ENCODE measurements around the gene WNT2B.

WNT2B gene

DNA sequence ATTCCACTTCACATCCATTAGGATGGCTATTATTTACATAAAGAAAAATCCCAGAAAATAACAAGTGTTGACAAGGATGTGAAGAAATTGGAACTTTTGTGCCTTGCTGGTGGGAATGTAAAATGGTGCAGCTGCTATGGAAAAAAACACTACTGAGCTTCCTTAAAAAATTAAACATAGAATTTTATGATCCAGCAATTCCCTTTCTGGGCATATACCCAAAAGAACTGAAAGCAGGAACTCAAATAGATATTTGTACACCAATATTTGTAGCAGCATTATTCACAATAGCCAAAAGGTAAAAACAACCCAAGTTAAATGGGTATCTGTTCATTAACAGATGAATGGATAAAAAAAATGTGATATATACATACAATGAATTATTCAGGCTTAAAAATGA, 45.6 kb downstream of the WNT2B start:
- H3K4me1 ChIP-seq (ENCODE audit: control insufficient read depth in 1 of 2, insufficient read depth in 2 of 2, low read length in 2 of 2) = no peaks in the 10 kb centered on the region
- H3K9me3 ChIP-seq (ENCODE audit: control insufficient read depth in 1 of 2, low read length in 2 of 2) = no peaks in the 10 kb centered on the region
- no peak overlapping the region for H3K9ac ChIP-seq (ENCODE audit: low read depth in 1 of 2, low read length in 2 of 2)
- no peak overlapping the region for H3K27ac ChIP-seq (ENCODE audit: low read depth, low read length)
- H3K27me3 ChIP-seq (ENCODE audit: control insufficient read depth in 1 of 2, insufficient read depth in 2 of 2, low read length in 2 of 2) = no peaks in the 10 kb centered on the region
- H3K36me3 ChIP-seq (ENCODE audit: control insufficient read depth in 1 of 2, insufficient read depth in 2 of 2, low read length in 2 of 2) = peaks cover 4 to 7% of the 10 kb centered on the region in 2 donors
- no peak overlapping the region for H3K4me3 ChIP-seq (ENCODE audit: low read depth in 1 of 2, low read length in 2 of 2)

DNA sequence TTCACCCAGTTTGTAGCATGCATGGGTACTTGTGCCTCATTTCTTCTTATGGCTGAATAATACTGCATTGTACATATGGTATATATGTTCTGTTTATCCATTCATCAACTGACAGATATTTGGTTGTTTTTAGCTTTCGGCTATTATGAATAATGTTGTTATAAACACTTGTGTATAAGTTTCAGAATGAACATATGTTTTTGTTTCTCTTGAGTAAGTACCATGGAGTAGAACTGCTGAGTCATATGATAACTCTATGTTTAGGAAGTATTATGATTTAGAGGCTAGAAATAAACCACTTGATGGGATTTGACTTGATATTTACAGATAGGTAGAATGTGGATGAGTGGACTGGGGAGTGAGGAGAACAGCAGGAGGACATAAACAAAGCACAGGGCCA, 48.6 kb downstream of the WNT2B start:
- no peak overlapping the region for H3K9ac ChIP-seq (ENCODE audit: low read depth in 1 of 2, low read length in 2 of 2)
- H3K4me3 ChIP-seq (ENCODE audit: low read depth in 1 of 2, low read length in 2 of 2) = no peak overlapping the region
- no peak overlapping the region for H3K27ac ChIP-seq (ENCODE audit: low read depth, low read length)
- H3K9me3 ChIP-seq (ENCODE audit: control insufficient read depth in 1 of 2, low read length in 2 of 2) = no peaks in the 10 kb centered on the region
- H3K27me3 ChIP-seq (ENCODE audit: control insufficient read depth in 1 of 2, insufficient read depth in 2 of 2, low read length in 2 of 2) = no peaks in the 10 kb centered on the region
- H3K36me3 ChIP-seq (ENCODE audit: control insufficient read depth in 1 of 2, insufficient read depth in 2 of 2, low read length in 2 of 2) = peaks cover 3 to 4% of the 10 kb centered on the region in 2 donors
- no peaks in the 10 kb centered on the region for H3K4me1 ChIP-seq (ENCODE audit: control insufficient read depth in 1 of 2, insufficient read depth in 2 of 2, low read length in 2 of 2)

DNA sequence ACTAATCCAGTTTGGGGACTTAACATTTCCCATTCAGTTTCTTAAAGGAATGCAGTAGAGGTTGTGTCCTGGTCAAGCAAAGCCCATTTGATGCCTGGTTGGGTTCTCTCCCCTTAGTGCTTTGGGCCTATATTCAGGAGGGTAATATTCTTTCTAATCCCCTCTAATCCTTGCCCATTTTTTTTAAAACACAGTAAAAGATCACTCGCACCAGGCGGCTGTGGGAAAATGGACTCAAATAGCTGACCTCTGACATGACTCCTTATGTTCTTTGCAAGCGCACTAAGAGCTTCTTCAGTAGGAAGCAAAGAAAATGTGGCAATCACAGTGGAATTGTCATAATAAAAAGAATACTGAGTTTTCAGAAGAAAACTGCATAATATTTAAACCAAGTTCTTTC, 49.9 kb downstream of the WNT2B start:
- Histone ChIP-seq H3K4me3 (ENCODE audit: low read depth in 1 of 2, low read length in 2 of 2) (no peak overlapping the region), H3K9ac (ENCODE audit: low read depth in 1 of 2, low read length in 2 of 2) (no peak overlapping the region), H3K27ac (ENCODE audit: low read depth, low read length) (no peak overlapping the region), H3K9me3 (ENCODE audit: control insufficient read depth in 1 of 2, low read length in 2 of 2) (no peaks in the 10 kb centered on the region), H3K27me3 (ENCODE audit: control insufficient read depth in 1 of 2, insufficient read depth in 2 of 2, low read length in 2 of 2) (no peaks in the 10 kb centered on the region), H3K4me1 (ENCODE audit: control insufficient read depth in 1 of 2, insufficient read depth in 2 of 2, low read length in 2 of 2) (no peaks in the 10 kb centered on the region), H3K36me3 (ENCODE audit: control insufficient read depth in 1 of 2, insufficient read depth in 2 of 2, low read length in 2 of 2) (peaks cover 3 to 4% of the 10 kb centered on the region in 2 donors)

DNA sequence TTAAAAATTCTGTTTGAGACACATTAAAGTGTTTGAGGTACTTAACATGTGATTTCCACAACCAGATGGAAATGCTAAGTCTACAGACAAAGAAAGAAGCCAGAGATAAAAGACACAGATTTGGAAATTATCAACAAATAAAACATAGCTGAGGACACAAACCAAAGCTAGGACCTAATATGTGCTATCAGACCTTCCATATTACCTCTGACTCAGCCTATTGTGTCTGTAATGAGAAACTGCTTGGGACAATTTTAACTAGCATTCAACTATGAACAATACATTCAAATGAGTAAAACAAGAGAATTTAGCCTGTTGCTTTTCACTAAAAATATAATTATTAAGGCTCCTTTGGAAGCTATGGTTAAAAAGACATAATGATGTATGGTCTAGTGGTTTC, 54.6 kb downstream of the WNT2B start:
- no peaks in the 10 kb centered on the region for H3K9me3 ChIP-seq (ENCODE audit: control insufficient read depth in 1 of 2, low read length in 2 of 2)
- no peak overlapping the region for H3K4me3 ChIP-seq (ENCODE audit: low read depth in 1 of 2, low read length in 2 of 2)
- H3K27ac ChIP-seq (ENCODE audit: low read depth, low read length) = no peak overlapping the region
- no peaks in the 10 kb centered on the region for H3K4me1 ChIP-seq (ENCODE audit: control insufficient read depth in 1 of 2, insufficient read depth in 2 of 2, low read length in 2 of 2)
- no peak overlapping the region for H3K9ac ChIP-seq (ENCODE audit: low read depth in 1 of 2, low read length in 2 of 2)
- no peaks in the 10 kb centered on the region for H3K27me3 ChIP-seq (ENCODE audit: control insufficient read depth in 1 of 2, insufficient read depth in 2 of 2, low read length in 2 of 2)
- peaks cover 3 to 8% of the 10 kb centered on the region in 2 donors for H3K36me3 ChIP-seq (ENCODE audit: control insufficient read depth in 1 of 2, insufficient read depth in 2 of 2, low read length in 2 of 2)

DNA sequence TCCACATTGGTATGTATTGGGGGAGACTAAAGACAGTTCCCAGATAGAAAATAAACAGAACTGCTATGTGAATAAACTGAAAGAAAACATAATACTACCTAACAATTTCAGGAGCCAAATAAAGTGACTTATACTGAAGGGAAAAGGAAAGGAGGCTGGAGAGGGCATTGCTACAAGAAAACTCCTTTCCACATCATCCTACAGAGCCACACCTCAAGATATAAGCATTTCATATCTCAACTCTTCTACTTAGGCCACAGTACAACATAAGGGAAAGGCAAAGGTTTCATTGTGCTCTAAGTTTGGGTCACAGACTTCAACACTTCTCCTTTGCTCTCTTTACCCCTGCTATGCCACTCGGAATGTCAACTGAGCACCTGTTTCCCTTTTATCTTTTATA, 55.3 kb downstream of the WNT2B start:
- Histone ChIP-seq H3K27ac (ENCODE audit: low read depth, low read length) (no peak overlapping the region), H3K4me1 (ENCODE audit: control insufficient read depth in 1 of 2, insufficient read depth in 2 of 2, low read length in 2 of 2) (no peaks in the 10 kb centered on the region), H3K27me3 (ENCODE audit: control insufficient read depth in 1 of 2, insufficient read depth in 2 of 2, low read length in 2 of 2) (no peaks in the 10 kb centered on the region), H3K9me3 (ENCODE audit: control insufficient read depth in 1 of 2, low read length in 2 of 2) (no peaks in the 10 kb centered on the region), H3K9ac (ENCODE audit: low read depth in 1 of 2, low read length in 2 of 2) (no peak overlapping the region), H3K36me3 (ENCODE audit: control insufficient read depth in 1 of 2, insufficient read depth in 2 of 2, low read length in 2 of 2) (peaks cover 0 to 4% of the 10 kb centered on the region in 2 donors), H3K4me3 (ENCODE audit: low read depth in 1 of 2, low read length in 2 of 2) (no peak overlapping the region)

DNA sequence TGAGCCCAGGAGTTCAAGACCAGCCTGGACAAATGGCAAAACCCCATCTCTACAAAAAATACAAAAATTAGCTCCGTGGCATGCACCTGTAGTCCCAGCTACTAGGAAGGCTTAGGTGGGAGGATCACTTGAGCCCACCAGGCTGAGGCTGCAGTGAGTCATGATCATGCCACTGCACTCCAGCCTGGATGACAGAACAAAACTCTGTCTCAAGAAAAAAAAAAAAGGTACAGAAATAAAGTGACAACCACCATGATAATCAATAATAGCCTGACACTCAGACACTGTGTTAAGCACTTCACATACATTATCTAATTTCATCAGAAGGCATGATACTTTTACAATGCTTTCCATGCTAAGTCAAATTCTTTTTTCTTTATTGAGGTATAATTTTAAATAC, 57.0 kb downstream of the WNT2B start:
- no peak overlapping the region for H3K4me3 ChIP-seq (ENCODE audit: low read depth in 1 of 2, low read length in 2 of 2)
- no peak overlapping the region for H3K9ac ChIP-seq (ENCODE audit: low read depth in 1 of 2, low read length in 2 of 2)
- peaks cover 0 to 4% of the 10 kb centered on the region in 2 donors for H3K36me3 ChIP-seq (ENCODE audit: control insufficient read depth in 1 of 2, insufficient read depth in 2 of 2, low read length in 2 of 2)
- H3K27ac ChIP-seq (ENCODE audit: low read depth, low read length) = no peak overlapping the region
- H3K27me3 ChIP-seq (ENCODE audit: control insufficient read depth in 1 of 2, insufficient read depth in 2 of 2, low read length in 2 of 2) = no peaks in the 10 kb centered on the region
- no peaks in the 10 kb centered on the region for H3K9me3 ChIP-seq (ENCODE audit: control insufficient read depth in 1 of 2, low read length in 2 of 2)
- H3K4me1 ChIP-seq (ENCODE audit: control insufficient read depth in 1 of 2, insufficient read depth in 2 of 2, low read length in 2 of 2) = no peaks in the 10 kb centered on the region

DNA sequence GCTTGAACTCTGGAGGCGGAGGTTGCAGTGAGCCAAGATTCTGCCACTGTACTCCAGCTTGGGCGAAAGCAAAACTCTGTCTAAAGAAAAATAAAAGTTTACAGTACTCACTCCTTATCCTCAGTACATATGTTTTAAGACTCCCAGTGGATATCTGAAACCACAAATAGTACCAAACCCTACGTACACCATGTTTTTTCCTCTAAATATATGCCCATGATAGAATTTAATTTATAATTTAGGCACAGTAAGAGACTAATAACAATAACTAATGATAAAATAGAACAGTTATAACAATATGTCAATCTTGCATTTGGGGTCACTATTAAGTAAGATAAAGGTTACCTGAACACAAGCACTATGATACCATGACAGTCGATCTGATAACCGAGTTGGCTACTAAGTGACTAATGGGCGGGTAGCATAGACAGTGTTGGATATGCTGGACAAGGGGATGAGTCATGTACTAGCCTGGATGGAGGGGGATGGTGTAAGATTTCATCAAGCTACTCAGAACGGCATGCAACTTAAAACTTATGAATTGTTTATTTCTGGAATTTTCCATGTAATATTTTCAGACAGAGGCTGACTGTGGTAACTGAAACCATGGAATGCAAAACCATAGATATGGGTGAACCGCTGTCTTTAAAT, 66.5 kb downstream of the WNT2B start:
- peaks cover 15 to 16% of the 10 kb centered on the region in 2 donors for H3K36me3 ChIP-seq (ENCODE audit: control insufficient read depth in 1 of 2, insufficient read depth in 2 of 2, low read length in 2 of 2)

DNA sequence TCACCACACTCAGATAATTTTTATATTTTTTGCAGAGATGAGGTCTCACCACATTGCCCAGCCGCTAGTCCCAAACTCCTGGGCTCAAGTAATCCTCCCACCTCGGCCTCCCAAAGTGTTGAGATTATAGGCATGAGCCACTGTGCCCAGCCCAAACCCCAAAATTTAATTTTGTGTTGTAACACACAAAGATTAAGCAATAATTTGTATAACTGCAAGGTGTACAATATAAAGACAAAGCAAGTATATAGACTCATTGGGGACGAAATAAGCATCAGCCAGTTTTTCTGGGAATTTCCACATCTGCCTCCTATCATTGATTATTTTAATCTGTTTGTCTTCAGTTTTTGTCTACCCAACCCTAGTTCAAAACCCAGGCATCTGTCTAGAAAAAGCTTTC, 67.5 kb downstream of the WNT2B start:
- Histone ChIP-seq H3K27ac (ENCODE audit: low read depth, low read length) (no peak overlapping the region), H3K9ac (ENCODE audit: low read depth in 1 of 2, low read length in 2 of 2) (no peak overlapping the region), H3K4me3 (ENCODE audit: low read depth in 1 of 2, low read length in 2 of 2) (no peak overlapping the region), H3K36me3 (ENCODE audit: control insufficient read depth in 1 of 2, insufficient read depth in 2 of 2, low read length in 2 of 2) (peaks cover 15 to 16% of the 10 kb centered on the region in 2 donors), H3K27me3 (ENCODE audit: control insufficient read depth in 1 of 2, insufficient read depth in 2 of 2, low read length in 2 of 2) (no peaks in the 10 kb centered on the region), H3K4me1 (ENCODE audit: control insufficient read depth in 1 of 2, insufficient read depth in 2 of 2, low read length in 2 of 2) (no peaks in the 10 kb centered on the region), H3K9me3 (ENCODE audit: control insufficient read depth in 1 of 2, low read length in 2 of 2) (no peaks in the 10 kb centered on the region)

More for the DNA sequence above, 66.5 kb downstream of the WNT2B start:
- Histone ChIP-seq H3K9ac (ENCODE audit: low read depth in 1 of 2, low read length in 2 of 2) (no peak overlapping the region), H3K9me3 (ENCODE audit: control insufficient read depth in 1 of 2, low read length in 2 of 2) (no peaks in the 10 kb centered on the region), H3K4me3 (ENCODE audit: low read depth in 1 of 2, low read length in 2 of 2) (no peak overlapping the region), H3K27me3 (ENCODE audit: control insufficient read depth in 1 of 2, insufficient read depth in 2 of 2, low read length in 2 of 2) (no peaks in the 10 kb centered on the region), H3K4me1 (ENCODE audit: control insufficient read depth in 1 of 2, insufficient read depth in 2 of 2, low read length in 2 of 2) (no peaks in the 10 kb centered on the region), H3K27ac (ENCODE audit: low read depth, low read length) (no peak overlapping the region)
